ENCODE results near the gene ATXN1.
"Not testable (repeated sequence)": the region's sequence is repeated elsewhere in the genome, so short reads cannot be mapped to it uniquely, and the experiment has no call there.

Gene ATXN1

GRCh38 chr6:16718356-16718755 is 42.9 kb downstream of the ATXN1 start:
- no peak for DNase-seq

DNA sequence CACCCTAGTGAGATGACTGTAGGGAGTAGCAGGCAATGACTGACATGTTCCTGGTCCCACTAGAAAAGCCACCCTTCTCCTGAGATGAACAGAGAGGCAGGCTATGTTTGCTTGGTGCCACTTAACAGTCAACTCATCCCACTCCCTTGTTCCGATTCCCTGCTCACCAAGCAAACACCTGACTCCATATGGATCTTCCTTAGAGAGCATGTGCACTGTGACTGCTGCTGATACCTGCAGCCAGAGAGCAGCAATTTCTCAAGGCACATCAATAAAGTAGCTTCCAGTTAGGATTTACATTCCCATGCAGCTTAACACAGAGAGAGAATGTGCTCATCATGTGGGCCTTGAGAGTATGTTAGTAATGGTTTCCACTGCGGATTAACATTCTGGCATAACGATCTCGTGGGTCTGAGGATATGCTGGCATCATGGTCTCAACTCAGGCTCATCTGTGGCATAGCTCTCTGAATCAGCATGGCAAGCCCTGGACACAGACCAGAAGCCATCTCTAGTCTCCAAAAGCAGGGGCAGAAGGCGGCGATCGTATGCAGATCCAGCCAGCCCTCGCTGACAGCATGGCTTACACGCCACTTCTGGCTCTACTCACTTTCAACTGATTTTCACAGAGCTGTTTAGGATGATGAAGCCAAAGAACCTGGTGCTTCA is 43.9 kb downstream of the ATXN1 start:
- DNase-seq = no peak

GRCh38 chr6:16716321-16716858 is 44.9 kb downstream of the ATXN1 start:
- DNase-seq = no peak

GRCh38 chr6:16713597-16713996 is 47.7 kb downstream of the ATXN1 start:
- no peak for DNase-seq

DNA sequence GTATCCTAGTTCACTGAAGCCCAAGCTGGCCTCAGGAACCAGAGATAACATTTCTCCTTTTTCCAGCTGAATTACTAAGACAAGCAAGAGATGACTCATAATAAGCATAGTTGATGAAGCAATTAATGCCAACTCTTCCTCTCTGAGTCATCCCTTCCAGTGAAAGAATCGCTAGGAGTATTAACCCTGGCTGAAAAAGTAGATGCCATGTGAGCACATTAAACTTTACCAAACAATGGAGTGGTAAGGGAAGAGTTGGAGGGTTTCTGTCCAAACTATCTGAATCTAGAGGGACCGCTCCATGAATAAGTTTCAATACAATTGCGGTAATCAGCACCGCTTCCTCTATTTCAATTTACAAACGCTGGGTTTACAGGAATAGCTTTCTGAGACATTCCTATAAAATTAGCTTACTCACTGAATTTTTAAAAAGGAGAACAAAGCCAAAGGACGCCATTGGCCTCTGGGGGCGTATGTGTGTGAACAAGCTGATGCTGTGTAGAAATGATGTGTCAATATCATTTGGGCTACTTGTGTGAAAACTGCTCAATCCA is 48.3 kb downstream of the ATXN1 start:
- DNase-seq = no peak

- no peak for DNase-seq
Observed at GRCh38 chr6:16712255-16712930, 48.9 kb downstream of the ATXN1 start.

DNA sequence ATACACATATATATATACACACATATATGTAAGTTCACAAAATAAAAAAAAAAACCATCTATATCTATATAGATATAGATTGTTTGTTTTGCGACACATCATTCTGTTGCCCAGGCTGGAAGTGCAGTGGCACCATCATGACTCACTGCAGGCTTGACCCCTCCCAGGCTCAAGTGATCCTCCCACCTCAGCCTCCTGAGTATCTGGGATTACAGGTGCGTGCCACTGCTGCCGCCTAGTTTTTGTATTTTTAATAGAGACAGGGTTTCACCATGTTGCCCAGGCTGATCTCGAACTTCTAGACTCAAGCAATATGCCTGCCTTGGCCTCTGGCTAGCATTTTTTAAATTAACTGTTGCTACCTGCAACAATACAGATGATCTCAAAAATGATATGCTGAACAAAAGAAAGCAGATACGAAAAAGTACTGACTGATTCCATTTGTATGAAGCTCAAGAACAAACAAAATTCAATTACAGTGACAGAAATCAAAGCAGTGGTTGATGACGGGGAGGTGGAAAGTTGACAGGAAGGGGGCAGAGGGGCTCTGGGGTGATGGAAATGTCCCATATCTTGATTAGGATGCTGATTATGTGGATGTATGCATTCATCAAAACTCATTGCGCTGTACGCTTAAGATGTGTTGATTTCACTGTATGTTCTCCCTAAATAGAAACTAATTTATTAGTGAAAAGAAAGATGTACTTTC is 49.6 kb downstream of the ATXN1 start:
- DNase-seq = no peak

- no peak for DNase-seq
Observed at GRCh38 chr6:16706911-16707783, 54.1 kb downstream of the ATXN1 start.

- DNase-seq = not testable (repeated sequence)
Observed at GRCh38 chr6:16706491-16706890, 54.8 kb downstream of the ATXN1 start.

GRCh38 chr6:16706029-16706428 is 55.2 kb downstream of the ATXN1 start:
- DNase-seq = no peak

GRCh38 chr6:16705081-16705993 is 55.9 kb downstream of the ATXN1 start:
- DNase-seq = no peak

- no peak for DNase-seq
Observed at GRCh38 chr6:16704401-16705045, 56.7 kb downstream of the ATXN1 start.

DNA sequence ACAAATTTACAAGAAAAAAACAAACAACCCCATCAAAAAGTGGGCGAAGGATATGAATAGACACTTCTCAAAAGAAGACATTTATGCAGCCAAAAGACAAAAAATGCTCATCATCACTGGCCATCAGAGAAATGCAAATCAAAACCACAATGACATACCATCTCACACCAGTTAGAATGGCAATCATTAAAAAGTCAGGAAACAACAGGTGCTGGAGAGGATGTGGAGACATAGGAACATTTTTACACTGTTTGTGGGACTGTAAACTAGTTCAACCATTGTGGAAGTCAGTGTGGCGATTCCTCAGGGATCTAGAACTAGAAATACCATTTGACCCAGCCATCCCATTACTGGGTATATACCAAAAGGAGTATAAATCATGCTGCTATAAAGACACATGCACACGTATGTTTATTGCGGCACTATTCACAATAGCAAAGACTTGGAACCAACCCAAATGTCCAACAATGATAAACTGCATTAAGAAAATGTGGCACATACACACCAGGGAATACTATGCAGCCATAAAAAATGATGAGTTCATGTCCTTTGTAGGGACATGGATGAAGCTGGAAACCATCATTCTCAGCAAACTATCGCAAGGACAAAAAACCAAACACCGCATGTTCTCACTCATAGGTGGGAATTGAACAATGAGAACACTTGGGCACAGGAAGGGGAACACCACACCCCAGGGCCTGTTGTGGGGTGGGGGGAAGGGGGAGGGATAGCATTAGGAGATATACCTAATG is 58.5 kb downstream of the ATXN1 start:
- DNase-seq = not testable (repeated sequence)

DNA sequence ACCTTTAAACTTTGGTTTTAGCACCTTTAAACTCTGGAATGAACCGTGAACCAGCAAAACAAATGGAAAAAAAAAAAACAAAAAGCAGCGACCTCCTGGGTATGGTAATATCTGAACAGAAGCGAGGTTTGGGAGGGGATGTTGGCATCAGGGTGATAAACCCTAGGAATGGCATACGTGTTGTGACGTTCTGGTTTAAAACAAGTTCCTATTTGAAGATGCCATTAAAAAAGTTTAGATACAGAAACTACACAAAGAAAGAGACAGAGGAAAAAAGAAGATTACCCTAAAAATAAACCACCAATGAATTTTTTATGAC is 60.4 kb downstream of the ATXN1 start:
- no peak for DNase-seq

GRCh38 chr6:16700202-16700915 is 60.9 kb downstream of the ATXN1 start:
- DNase-seq = no peak

DNA sequence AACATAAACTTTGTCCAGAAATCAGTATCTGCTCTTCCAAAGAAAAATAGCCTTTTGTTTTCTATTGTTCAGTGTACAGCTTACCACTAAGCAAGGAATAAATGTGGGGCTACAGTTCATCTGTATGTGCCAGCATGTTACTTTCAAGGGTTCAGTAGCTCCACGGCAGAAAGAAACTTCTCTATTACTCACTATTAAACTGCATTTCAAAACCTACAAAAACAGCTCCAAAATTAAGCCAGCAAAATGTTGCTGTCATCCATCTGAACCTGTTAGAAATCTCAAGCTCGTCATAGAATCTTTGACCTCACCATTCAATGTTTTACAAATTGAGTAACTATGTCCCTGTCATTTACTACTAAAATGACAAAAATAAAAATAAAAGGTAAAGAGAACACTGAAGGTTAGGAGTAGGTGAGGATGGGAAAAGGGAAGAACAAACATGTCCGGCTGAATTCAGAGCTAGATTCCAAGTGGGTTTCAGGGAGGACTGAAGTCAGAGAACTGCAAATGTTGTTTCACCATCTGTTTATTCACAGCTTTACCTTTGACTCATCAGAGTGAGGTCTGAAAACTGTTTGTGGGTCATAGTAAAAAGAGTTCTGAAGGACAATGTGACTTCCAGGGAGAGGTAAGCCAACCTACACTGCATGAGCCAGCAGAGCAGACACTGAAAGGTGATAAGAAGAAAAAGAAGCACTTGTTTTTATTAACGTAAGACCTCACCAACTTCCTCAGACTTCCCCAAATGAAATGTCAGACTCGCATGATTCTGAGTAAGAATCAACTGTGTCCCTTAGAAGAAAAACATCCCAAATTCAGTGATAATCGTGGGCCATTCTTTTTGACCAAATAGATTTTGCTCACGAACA is 62.0 kb downstream of the ATXN1 start:
- DNase-seq = no peak

- DNase-seq = no peak
Observed at GRCh38 chr6:16698162-16698533, 63.1 kb downstream of the ATXN1 start.

GRCh38 chr6:16697437-16698161 is 63.7 kb downstream of the ATXN1 start:
- DNase-seq = no peak
